Measurements from ENCODE around the gene MAGI2.
"Not testable (repeated sequence)": the region's sequence is repeated elsewhere in the genome, so short reads cannot be mapped to it uniquely, and the experiment has no call there.

MAGI2 gene

DNA sequence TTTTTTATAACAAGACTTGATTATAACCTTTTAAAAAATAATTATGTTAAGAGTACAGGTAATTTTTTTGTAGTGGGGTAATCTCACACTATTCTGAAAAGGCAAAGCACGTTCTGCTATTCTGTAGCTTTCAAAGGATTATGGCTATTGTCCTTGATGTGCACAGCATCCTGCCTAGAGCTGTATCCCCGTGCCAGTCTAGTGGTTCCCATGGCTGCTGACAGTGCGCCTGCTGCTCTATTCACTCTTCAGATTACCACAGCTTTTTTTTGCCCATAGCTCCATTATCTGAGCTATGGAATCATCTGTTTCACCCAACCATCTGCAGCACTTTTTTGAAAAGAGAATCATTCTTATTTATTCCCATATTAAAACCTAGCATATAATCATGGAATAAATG, 931.5 kb downstream of the MAGI2 start:
- no peak for DNase-seq

DNA sequence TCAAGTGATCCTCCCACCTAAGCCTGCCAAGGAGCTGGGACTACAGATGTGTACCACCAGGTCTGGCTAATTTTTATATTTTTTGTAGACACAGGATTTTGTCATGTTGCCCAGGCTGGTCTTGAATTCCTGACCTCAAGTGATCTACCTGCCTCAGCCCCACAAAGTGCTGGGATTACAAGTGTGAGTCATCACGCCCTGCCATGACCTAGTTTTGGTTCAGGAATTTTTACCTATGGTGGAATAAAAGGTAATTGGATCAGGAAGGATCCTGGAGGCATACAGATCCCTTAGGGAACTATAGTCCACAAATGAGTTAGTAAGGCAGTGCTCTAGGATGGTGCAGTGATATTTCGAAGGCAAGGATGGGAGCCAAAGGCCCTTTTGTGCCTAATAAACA, 937.0 kb downstream of the MAGI2 start:
- DNase-seq, result no peak

DNA sequence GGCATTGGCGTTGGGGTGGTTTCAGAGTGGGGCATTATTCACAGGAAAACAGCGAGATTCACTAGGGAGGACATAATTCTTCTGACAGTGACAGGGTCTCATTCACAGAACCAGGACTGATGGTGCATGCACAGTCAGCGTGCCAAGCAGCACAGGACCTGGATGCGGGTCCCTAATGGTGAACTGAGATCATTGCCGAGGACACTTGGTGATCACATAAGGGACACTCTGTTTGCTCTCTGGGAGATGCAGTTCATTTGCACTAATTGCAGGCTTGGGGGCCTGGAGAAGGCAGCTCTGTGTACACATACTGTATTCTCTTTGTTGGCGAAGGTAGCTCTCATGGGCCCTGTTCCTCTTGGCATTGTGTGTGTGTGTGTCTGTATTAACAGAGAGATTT, 938.8 kb downstream of the MAGI2 start:
- DNase-seq, result no peak

- DNase-seq, result no peak
Observed at GRCh38 chr7:78510580-78511188, 942.8 kb downstream of the MAGI2 start.

- not testable (repeated sequence) for DNase-seq
Observed at GRCh38 chr7:78503301-78503700, 950.2 kb downstream of the MAGI2 start.

- no peak for DNase-seq
Observed at GRCh38 chr7:78501064-78501463, 952.4 kb downstream of the MAGI2 start.

GRCh38 chr7:78499971-78500370, 953.5 kb downstream of the MAGI2 start:
- DNase-seq, result no peak

DNA sequence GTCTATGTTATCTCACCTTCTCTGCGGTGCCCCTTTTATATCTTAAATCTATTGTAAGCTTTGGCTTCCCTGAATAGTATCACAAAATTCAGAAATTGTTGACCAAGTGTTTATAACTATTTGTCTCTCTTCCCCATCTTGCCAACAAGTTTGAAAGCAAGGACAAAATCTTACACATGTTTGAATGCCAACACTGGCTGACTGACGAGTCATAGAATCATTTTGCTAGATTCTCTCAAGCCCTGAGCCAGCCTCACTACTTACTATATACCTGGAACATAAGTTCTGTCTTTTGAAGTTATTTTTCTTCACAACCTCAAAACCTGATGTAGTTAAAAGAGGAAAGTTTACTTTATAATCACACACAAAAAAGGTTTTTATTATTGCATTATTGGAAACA, 954.2 kb downstream of the MAGI2 start:
- no peak for DNase-seq

DNA sequence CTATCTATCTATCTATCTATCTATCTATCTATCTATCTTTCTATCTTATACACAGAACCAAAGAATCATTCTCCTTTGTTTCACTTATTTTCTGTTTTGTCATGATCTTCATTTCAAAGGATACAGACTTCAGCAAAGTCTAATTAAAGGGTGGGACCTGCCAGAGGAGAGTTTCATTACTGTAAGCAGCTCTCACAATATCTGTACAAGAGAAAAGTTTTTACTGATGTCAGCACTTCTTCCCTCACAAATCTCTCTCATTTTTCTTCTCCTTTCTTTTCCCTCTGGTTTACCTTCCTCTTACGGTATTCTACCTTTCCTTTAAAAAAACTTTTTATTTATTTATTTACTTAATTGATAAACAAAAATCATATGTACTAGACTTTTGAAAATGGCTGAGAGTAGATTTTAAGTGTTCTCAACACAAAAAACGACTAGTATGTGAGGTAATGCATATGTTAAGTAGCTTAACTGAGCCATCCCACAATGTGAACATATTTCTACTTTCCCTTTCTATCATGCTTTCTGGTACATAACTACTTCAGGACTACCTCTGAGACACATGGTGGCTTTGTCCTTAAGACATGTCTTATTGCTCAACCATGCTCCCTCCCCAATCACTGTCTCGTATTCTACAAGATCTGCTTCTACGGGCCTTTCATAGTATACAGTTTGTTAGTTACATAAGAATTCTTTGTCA, 955.6 kb downstream of the MAGI2 start:
- no peak for DNase-seq

GRCh38 chr7:78496096-78496630, 957.3 kb downstream of the MAGI2 start:
- DNase-seq, result no peak

GRCh38 chr7:78493401-78493800, 960.1 kb downstream of the MAGI2 start:
- DNase-seq, result no peak

GRCh38 chr7:78492146-78492545, 961.3 kb downstream of the MAGI2 start:
- no peak for DNase-seq

DNA sequence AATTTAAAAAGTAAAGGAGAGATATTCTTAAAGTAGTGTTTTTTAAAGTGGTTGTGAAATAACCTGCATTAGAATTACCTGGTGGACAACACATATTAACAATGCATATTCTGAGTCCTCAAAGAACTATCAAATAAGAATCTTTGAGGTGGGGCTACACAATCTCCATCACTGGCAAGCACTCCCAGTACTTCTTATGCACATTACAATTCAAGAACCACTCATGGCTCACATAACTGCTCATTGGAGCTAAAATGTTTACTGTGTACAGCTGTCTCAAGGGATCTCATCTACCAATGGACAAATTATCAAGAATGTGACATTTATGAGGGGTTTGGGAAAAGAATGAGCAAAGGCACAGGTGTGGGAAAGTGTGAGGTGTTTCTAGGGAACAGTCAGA, 962.9 kb downstream of the MAGI2 start:
- no peak for DNase-seq

- DNase-seq, result no peak
Observed at GRCh38 chr7:78489476-78490240, 963.8 kb downstream of the MAGI2 start.

GRCh38 chr7:78487464-78487863, 966.0 kb downstream of the MAGI2 start:
- no peak for DNase-seq

GRCh38 chr7:78479348-78479747, 974.1 kb downstream of the MAGI2 start:
- DNase-seq, result no peak

DNA sequence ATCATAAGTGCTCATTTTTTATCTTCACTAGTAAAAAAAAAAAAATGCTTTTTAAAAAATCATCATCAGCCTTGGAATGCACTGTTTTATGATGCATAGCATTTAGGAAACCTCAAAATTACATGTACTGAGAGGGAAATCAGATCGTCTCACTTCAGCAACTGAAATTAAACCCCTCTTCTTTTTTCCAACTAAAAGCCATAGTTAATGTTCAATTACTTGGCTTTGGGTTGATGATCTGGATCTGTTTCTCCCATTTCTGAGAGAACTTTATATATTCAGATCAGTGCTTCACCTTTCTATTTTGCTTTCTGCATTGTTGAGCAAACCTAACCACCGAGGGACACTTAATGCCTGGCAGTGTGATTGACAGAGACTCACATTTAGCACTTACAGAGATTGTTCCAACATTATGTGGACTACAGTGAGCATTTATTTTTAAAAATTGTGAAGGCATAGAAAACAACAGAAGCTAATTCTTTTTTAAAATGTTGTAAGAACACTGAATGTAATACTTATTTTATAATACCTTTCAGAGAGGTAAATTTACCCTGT, 976.5 kb downstream of the MAGI2 start:
- DNase-seq, result no peak

GRCh38 chr7:78473571-78474301, 979.7 kb downstream of the MAGI2 start:
- no peak for DNase-seq

DNA sequence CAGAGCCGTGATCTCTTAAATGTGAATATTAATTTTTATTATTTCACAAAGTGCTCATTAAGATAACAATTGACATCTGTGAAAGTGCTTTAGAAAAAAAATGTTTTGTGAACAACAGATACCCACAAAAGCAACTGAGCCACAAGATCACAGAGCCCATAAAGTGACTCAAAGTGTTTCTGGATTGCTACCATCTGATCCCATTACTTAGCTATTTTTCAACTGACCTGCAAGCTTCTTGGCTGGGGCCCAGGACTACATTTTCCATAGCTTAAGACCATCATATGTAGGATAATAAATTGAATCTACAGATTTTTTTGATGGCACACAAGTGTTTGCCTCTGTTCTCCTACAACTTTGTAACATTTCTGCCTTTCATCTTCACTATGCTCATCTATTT, 980.4 kb downstream of the MAGI2 start:
- DNase-seq, result no peak

DNA sequence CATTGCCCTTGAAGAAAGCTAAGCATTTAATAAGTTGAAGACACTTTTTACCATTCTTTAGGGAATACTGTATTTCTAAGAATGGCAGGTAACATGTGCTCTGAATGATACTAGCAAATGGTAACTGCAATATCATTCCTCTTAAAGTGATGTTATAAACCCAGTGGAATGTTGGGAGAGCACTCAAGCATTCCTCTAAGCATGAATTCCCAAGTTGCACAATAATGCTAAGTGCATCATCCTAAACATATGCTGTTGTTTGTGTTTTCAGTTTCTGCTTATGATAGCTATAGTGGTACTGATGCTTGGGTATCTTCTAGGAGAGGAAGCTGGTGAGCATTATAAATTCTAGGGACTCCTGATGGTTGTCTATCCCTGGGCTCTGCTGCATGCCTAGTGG, 980.9 kb downstream of the MAGI2 start:
- no peak for DNase-seq

DNA sequence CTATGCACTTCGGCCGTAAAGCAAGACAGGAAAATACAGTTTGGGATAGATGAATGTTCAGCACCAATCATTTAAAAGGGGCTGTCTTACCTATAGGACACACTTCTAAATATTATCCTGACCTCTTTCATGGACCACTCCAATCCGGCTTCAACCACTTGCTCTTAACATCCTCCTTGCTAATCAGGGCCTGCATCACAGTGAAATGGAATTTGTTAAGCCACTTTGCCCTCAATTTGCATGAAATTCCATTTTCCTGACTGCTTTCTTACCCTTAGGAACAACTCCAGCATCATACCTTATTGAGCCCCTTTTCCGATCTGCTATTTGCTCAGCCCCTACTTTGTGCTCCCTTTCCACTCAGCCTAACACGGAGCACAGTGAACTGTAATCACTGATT, 987.6 kb downstream of the MAGI2 start:
- DNase-seq, result no peak

DNA sequence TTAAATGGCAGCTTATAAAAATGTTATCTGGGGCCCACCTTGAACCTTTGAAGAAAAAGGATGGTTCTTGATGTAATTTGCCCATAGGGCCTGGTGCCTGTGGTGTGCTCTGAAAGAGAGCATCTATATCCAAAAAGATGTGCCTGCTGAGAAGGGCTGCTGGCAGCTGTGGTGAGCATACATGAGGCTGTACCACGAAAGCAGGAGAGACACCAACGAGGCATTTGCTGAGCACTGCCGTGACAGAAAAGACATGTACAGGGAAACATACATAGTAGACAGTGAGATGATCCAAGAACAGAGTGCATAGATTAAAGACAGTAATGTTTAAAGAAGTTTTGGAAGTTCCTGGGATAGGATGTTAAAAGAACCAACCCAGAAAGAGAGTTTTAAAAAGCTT, 990.4 kb downstream of the MAGI2 start:
- no peak for DNase-seq

- DNase-seq, result no peak
Observed at GRCh38 chr7:78450706-78451105, 1002.8 kb downstream of the MAGI2 start.

Data from activated CD8-positive, alpha-beta memory T cell treated with anti-CD3 and anti-CD28 coated beads for 24 hours (primary cell).